Activated CD8-positive, alpha-beta memory T cell treated with anti-CD3 and anti-CD28 coated beads, Interleukin-2, amount 50 U/mL, for 24 hours (primary cell): ENCODE data around the gene ZFP28.

Source experiments
- DNase-seq: peaks from one replicate; pipeline ENCODE4 v3.0.0-alpha.2; 2020; ENCODE audit errors: extremely low read depth

ZFP28 gene

GRCh38 chr19:56595548-56595899 is 56.8 kb downstream of the ZFP28 start:
- DNase-seq = no peak

DNA sequence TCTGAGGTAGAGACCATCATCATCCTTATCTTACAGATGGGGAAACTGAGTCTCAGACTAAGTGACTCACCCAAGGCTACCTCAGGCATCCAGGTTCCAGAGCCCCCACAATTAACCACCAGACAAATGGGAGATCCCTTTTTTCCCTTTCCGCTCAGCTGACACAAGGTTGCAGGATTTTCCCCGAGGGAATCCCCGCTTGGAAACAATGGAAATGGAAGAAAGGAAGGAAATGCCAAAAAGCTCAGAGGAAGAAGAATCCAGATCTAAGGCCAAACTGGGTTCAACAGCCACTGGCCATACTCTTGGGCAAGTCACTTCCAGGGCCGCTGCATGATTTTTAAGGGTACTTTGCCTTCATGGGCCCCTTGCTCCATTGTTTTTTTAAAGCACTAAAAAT is 57.9 kb downstream of the ZFP28 start:
- no peak for DNase-seq

- no peak for DNase-seq
Observed at GRCh38 chr19:56597696-56598095, 58.9 kb downstream of the ZFP28 start.

GRCh38 chr19:56601375-56601774 is 62.6 kb downstream of the ZFP28 start:
- DNase-seq = no peak

- DNase-seq = no peak
Observed at GRCh38 chr19:56603829-56604228, 65.1 kb downstream of the ZFP28 start.
